ENCODE results near the gene ADCY9.

GRCh38 chr16:4158143-4159093 is 42.2 kb upstream of the ADCY9 start:
- TF ChIP-seq, protein P1, sequence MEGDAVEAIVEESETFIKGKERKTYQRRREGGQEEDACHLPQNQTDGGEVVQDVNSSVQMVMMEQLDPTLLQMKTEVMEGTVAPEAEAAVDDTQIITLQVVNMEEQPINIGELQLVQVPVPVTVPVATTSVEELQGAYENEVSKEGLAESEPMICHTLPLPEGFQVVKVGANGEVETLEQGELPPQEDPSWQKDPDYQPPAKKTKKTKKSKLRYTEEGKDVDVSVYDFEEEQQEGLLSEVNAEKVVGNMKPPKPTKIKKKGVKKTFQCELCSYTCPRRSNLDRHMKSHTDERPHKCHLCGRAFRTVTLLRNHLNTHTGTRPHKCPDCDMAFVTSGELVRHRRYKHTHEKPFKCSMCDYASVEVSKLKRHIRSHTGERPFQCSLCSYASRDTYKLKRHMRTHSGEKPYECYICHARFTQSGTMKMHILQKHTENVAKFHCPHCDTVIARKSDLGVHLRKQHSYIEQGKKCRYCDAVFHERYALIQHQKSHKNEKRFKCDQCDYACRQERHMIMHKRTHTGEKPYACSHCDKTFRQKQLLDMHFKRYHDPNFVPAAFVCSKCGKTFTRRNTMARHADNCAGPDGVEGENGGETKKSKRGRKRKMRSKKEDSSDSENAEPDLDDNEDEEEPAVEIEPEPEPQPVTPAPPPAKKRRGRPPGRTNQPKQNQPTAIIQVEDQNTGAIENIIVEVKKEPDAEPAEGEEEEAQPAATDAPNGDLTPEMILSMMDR (IDR thresholded peaks at IDR 0.05), result no peak
- TF ChIP-seq POLR2A (IDR thresholded peaks at IDR 0.05) (no peak), POLR2AphosphoS5 (IDR thresholded peaks at IDR 0.05) (no peak)
